Naive thymus-derived CD8-positive, alpha-beta T cell (primary cell): ENCODE results near the gene NEDD4. TPM values are rescaled to one million over a fixed set of nuclear protein-coding genes. Genes with fewer than 3 reads are reported as not detected.
"Not testable (repeated sequence)": the region's sequence is repeated elsewhere in the genome, so short reads cannot be mapped to it uniquely, and the experiment has no call there.

Experiments
- ATAC-seq, 2 donors: fragments of 150-1000 bp; cut with Tn5 transposase in 1 of 2; sonication (Bioruptor Pico), chemical (Tn5 transposase) in 1 of 2; 1 replicate in 1 of 2; 2 replicates in 1 of 2; pipeline ENCODE4 v1.10.0; 2021; ENCODE audit warnings: mild to moderate bottlenecking in 2 of 2, moderate library complexity in 2 of 2
- POLR2A ChIA-PET: fragments of 350-600 bp; sonication (Branson Sonifier 250); formaldehyde crosslinking; loops from one replicate; lab custom pipeline; 2021; ENCODE audit warnings: antibody characterized with exemption; lab: Charles Lee
- DNase-seq, 10 donors: peaks; one replicate each; pipeline versions ENCODE4 v3.0.0 to v3.0.0-alpha.2; 2020 to 2022
- H3K27ac Mint-ChIP-seq, 10 donors: one replicate each; pipeline ENCODE4 v1.8.0; 2020 to 2022; ENCODE audit warnings: mild to moderate bottlenecking in 10 of 10, mixed read lengths in 10 of 10, moderate library complexity in 4 of 10, inconsistent platforms in 1 of 10
- H3K27me3 Mint-ChIP-seq, 5 donors: one replicate each; pipeline ENCODE4 v1.8.0; 2021 to 2022; ENCODE audit warnings: mixed read lengths in 5 of 5
- H3K36me3 Mint-ChIP-seq, 3 donors: one replicate each; pipeline ENCODE4 v1.8.0; 2020 to 2022; ENCODE audit warnings: mixed read lengths in 3 of 3, mild to moderate bottlenecking in 2 of 3, inconsistent platforms in 1 of 3
- H3K4me1 Mint-ChIP-seq, 4 donors: one replicate each; pipeline ENCODE4 v1.8.0; 2021 to 2022; ENCODE audit warnings: mixed read lengths in 4 of 4
- H3K4me3 Mint-ChIP-seq, 10 donors: one replicate each; pipeline ENCODE4 v1.8.0; 2020 to 2022; ENCODE audit warnings: mild to moderate bottlenecking in 10 of 10, mixed read lengths in 10 of 10, moderate library complexity in 6 of 10, inconsistent platforms in 1 of 10
- H3K9me3 Mint-ChIP-seq, 9 donors: one replicate each; pipeline ENCODE4 v1.8.0; 2020 to 2022; ENCODE audit warnings: mixed read lengths in 9 of 9, mild to moderate bottlenecking in 3 of 9, inconsistent platforms in 1 of 9, moderate library complexity in 1 of 9
- polyA plus RNA-seq, 3 donors: library from polyadenylated mRNA; unstranded; fragments of 300-500 nt; fragmentation: Illumina TruSeq; gene quantifications; one replicate each; pipeline ENCODE4 v1.2.3, GENCODE V29; 2021
- total RNA-seq, 8 experiments: library from RNA in 2 of 8; stranded (reverse) in 2 of 8; gene quantifications; one replicate each; pipeline ENCODE4 v1.2.3 and lab custom pipeline; 2021 to 2026

Gene NEDD4
- total and polyA plus RNA-seq, 5 experiments from 2014 or later, result 2.3 to 4.6 (median 3.7) TPM

DNA sequence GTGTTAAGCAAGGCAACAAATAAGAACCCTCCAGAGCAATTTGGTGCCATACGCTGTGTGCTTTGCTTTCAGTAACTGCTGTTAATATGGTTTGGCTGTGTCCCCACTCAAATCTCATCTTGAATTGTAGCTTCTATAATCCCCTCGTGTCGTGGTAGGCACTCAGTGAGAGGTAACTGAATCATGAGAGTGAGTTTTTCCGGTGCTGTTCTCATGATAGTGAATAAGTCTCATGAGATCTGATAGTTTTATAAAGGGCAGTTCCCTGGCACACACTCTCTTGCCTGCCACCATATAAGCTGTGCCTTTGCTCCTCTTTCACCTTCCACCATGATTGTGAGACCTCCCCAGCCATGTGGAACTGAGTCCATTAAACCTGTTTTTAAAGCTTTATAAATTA, 125.1 kb downstream of the NEDD4 start:
- H3K36me3 Mint-ChIP-seq, H3K9me3 Mint-ChIP-seq, ATAC-seq, H3K27ac Mint-ChIP-seq, H3K27me3 Mint-ChIP-seq, DNase-seq, H3K4me3 Mint-ChIP-seq, H3K4me1 Mint-ChIP-seq, POLR2A ChIA-PET: not testable (repeated sequence)

DNA sequence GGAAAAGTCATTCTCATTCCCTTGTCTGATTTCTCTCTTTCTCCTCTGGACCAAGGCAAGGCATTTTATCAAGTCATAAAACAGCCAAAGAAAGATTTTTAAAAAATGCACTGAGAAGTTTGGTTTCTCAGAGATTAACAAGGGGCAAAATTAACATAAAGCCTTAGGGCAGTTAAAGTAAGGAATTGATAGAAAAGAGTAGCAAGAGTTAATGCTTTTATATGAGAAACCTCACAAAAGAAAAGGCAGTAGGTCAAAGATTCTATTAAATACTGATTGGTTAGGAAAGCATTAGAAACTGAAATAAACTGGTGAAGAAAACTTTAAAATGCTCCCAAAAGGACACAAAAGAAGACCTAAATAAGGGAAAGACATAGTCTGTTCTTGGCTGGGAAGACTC, 129.5 kb downstream of the NEDD4 start:
- POLR2A ChIA-PET, result no interaction called here
- no peaks in the 10 kb centered on the region for H3K27me3 Mint-ChIP-seq
- no peak for ATAC-seq

DNA sequence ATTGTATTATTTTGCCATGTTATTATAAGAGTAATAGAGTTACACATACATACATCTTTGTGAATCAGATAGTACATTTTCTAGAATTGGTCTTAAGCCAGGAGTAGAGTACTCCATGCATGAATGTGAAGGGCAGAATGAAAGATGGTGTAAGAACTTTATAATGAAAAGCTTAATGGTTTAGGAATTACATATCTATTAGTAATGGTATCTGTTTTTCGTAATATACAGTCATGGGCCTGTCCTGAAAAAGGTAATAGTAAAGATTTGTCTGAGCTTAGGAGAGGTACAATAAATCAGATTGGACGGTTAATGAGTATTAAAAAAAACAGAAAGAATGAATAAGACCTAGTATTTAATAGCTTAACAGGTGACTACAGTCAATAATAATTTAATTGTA, 132.3 kb downstream of the NEDD4 start:
- H3K4me3 Mint-ChIP-seq, result no peak overlapping the region
- POLR2A ChIA-PET, result interaction anchor here (0.7 kb wide), 1 partner anchor 348 kb away, joined by 3 read pairs; no protein-coding TSS in a partner anchor
- ATAC-seq (no peak), DNase-seq (no peak)
- no peak overlapping the region for H3K27ac Mint-ChIP-seq
- no peaks in the 10 kb centered on the region for H3K27me3 Mint-ChIP-seq
- H3K4me1 Mint-ChIP-seq, result no peaks in the 10 kb centered on the region
- H3K36me3 Mint-ChIP-seq, result peaks cover 8 to 18% (median 10%) of the 10 kb centered on the region in 3 donors
- H3K9me3 Mint-ChIP-seq, result no peaks in the 10 kb centered on the region

More for the DNA sequence above, 129.5 kb downstream of the NEDD4 start:
- no peaks in the 10 kb centered on the region for H3K9me3 Mint-ChIP-seq
- no peak for DNase-seq
- no peak overlapping the region for H3K4me3 Mint-ChIP-seq
- H3K4me1 Mint-ChIP-seq, result no peaks in the 10 kb centered on the region
- no peak overlapping the region for H3K27ac Mint-ChIP-seq
- H3K36me3 Mint-ChIP-seq, result peaks cover 1 to 13% (median 4%) of the 10 kb centered on the region in 3 donors

- H3K27me3 Mint-ChIP-seq, result no peaks in the 10 kb centered on the region
- POLR2A ChIA-PET, result interaction anchor here (0.7 kb wide), 1 partner anchor 349 kb away, joined by 3 read pairs; no protein-coding TSS in a partner anchor
- no peaks in the 10 kb centered on the region for H3K9me3 Mint-ChIP-seq
- H3K4me1 Mint-ChIP-seq, result no peaks in the 10 kb centered on the region
- no peak overlapping the region for H3K27ac Mint-ChIP-seq
- ATAC-seq (no peak), DNase-seq (no peak)
- peaks cover 8 to 18% (median 10%) of the 10 kb centered on the region in 3 donors for H3K36me3 Mint-ChIP-seq
- no peak overlapping the region for H3K4me3 Mint-ChIP-seq
These were observed 132.9 kb downstream of the NEDD4 start for GRCh38 chr15:55860468-55860867.

DNA sequence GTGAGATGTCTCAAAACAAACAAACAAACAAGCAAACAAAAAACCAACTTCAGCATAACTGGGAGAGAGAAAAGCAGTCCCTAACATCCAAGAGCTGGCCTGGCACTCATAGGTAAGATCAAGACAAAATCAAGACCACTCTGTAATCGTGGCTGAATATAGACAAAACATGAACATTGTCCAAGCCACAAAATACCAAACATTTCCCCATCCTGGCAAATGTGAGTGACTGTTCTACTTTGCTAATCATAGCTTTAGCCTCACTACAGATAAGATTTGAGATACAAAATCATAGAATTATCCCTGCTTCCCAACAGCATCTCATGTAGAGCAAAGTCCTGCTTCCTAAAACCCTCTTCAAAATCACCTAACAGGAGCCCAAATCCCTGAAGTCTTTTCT, 133.7 kb downstream of the NEDD4 start:
- H3K27me3 Mint-ChIP-seq, result no peaks in the 10 kb centered on the region
- POLR2A ChIA-PET, result no interaction called here
- DNase-seq, result no peak
- peaks cover 8 to 18% (median 10%) of the 10 kb centered on the region in 3 donors for H3K36me3 Mint-ChIP-seq
- no peaks in the 10 kb centered on the region for H3K9me3 Mint-ChIP-seq
- ATAC-seq, result no peak
- H3K27ac Mint-ChIP-seq, result no peak overlapping the region
- no peaks in the 10 kb centered on the region for H3K4me1 Mint-ChIP-seq
- H3K4me3 Mint-ChIP-seq, result no peak overlapping the region

GRCh38 chr15:55858661-55859060, 134.8 kb downstream of the NEDD4 start:
- H3K27me3 Mint-ChIP-seq, result no peaks in the 10 kb centered on the region
- POLR2A ChIA-PET, result no interaction called here
- H3K27ac Mint-ChIP-seq, result no peak overlapping the region
- peaks cover 8 to 18% (median 10%) of the 10 kb centered on the region in 3 donors for H3K36me3 Mint-ChIP-seq
- no peak for DNase-seq
- H3K4me3 Mint-ChIP-seq, result no peak overlapping the region
- no peaks in the 10 kb centered on the region for H3K9me3 Mint-ChIP-seq
- H3K4me1 Mint-ChIP-seq, result no peaks in the 10 kb centered on the region
- ATAC-seq, result no peak

- no peaks in the 10 kb centered on the region for H3K4me1 Mint-ChIP-seq
- ATAC-seq (no peak), DNase-seq (no peak)
- H3K27me3 Mint-ChIP-seq, result no peaks in the 10 kb centered on the region
- H3K27ac Mint-ChIP-seq, result no peak overlapping the region
- no peak overlapping the region for H3K4me3 Mint-ChIP-seq
- POLR2A ChIA-PET, result no interaction called here
- H3K36me3 Mint-ChIP-seq, result peaks cover 8 to 14% (median 13%) of the 10 kb centered on the region in 3 donors
- H3K9me3 Mint-ChIP-seq, result no peaks in the 10 kb centered on the region
These were observed 136.8 kb downstream of the NEDD4 start for GRCh38 chr15:55856506-55857164.

DNA sequence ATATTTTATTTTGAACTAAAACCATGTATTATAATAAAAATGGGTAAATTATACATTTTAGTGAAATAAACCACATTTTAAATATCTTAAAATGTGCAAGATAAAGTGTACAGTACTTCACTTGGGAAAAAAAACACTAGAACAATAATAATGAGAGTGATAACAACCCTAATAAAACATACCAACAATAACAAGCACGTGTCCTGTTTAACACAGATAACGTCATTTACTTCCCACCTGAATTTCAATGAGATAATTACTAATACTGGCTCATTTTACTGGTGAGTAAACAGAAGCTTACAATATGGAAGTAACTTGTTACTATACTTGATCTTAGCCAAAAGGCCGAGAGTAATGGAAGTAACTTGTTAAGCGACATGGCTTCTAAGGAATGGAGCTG, 140.3 kb downstream of the NEDD4 start:
- ATAC-seq, result no peak
- DNase-seq, result no peak
- no peak overlapping the region for H3K27ac Mint-ChIP-seq
- no peaks in the 10 kb centered on the region for H3K9me3 Mint-ChIP-seq
- H3K27me3 Mint-ChIP-seq, result no peaks in the 10 kb centered on the region
- H3K4me1 Mint-ChIP-seq, result no peaks in the 10 kb centered on the region
- H3K4me3 Mint-ChIP-seq, result no peak overlapping the region
- H3K36me3 Mint-ChIP-seq, result peaks cover 0 to 5% (median 0%) of the 10 kb centered on the region in 3 donors
- POLR2A ChIA-PET, result no interaction called here

DNA sequence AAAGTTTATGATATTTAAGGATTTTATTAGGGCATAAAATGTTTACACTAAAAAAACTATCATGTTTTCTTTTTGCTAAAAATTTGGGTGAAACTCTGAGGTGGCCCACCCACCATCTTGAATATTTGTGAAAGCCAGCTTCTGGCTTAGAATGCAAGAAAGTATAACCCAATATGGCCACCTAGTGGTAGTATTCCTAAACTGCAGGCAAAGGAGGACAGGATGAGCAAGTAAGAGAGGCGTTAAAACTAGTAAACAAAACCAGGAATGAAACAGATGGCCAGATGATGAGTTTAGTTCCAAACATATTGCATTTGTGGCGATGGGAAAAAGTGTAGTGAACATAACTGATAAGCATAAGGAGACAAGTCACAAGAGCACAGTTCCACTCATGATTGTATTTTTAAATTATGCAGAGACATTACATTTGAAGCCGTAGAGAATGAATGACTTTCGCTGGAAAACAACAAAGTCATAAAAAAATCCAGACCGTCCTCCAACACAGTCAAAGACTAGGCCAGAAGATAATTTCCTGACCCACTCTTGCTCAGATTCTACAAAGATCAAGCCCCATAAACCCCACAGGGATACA, 147.2 kb downstream of the NEDD4 start:
- peak in 8 of 10 donors; percentile 29 to 66 (median 60) for DNase-seq
- peaks cover 0 to 9% (median 5%) of the 10 kb centered on the region in 9 donors for H3K9me3 Mint-ChIP-seq
- POLR2A ChIA-PET, result no interaction called here
- H3K4me1 Mint-ChIP-seq, result peaks cover 0 to 2% (median under 1%) of the 10 kb centered on the region in 4 donors
- H3K4me3 Mint-ChIP-seq, result no peak overlapping the region
- peaks cover 7 to 13% (median 8%) of the 10 kb centered on the region in 3 donors for H3K36me3 Mint-ChIP-seq
- no peak overlapping the region for H3K27ac Mint-ChIP-seq
- no peaks in the 10 kb centered on the region for H3K27me3 Mint-ChIP-seq
- peak in 1 of 2 donors; percentile 55 for ATAC-seq

DNA sequence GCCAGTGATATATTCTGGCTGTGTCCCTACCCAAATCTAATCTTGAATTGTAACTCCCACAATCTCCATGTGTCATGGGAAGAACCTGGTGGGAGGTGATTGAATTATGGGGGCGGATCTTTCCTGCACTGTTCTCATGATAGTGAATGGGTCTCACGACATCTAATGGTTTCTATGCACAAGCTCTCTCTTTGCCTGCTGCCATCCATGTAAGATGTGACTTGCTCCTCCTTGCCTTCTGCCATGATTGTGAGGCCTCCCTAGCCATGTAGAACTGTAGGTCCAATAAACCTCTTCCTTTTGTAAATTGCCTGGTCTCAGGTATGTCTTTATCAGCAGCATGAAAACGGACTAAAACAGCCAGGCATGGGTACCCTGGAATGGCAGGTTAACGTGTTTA, 150.5 kb downstream of the NEDD4 start:
- ATAC-seq, POLR2A ChIA-PET, DNase-seq, H3K4me1 Mint-ChIP-seq, H3K4me3 Mint-ChIP-seq, H3K27ac Mint-ChIP-seq, H3K9me3 Mint-ChIP-seq, H3K27me3 Mint-ChIP-seq: not testable (repeated sequence)
- H3K36me3 Mint-ChIP-seq, result peaks cover 8 to 14% (median 11%) of the 10 kb centered on the region in 3 donors

DNA sequence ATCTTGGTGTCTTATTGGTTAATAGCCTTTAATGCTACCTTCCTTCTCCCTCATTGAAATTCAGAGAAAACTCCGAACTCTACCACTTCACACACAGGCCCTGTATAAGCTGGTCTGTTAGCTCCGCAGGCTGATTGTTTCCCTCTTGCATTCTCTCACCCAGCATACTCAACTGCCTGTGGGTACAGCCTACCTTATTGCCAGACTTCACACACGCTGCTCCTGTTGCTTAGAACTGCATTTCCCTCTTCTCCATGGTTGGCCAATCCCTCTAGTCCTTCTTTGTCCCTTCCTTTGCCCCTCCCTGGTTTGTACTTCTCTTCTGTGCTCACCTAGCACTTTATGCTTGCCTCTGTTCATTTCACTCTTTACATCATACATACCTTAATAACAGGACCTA, 157.5 kb downstream of the NEDD4 start:
- Mint-ChIP-seq H3K36me3 (peaks cover 0 to 6% (median 2%) of the 10 kb centered on the region in 3 donors), H3K27ac (no peak overlapping the region), H3K4me1 (no peaks in the 10 kb centered on the region), H3K9me3 (no peaks in the 10 kb centered on the region), H3K4me3 (no peak overlapping the region), H3K27me3 (no peaks in the 10 kb centered on the region)
- DNase-seq (no peak), ATAC-seq (no peak)
- POLR2A ChIA-PET, result no interaction called here

DNA sequence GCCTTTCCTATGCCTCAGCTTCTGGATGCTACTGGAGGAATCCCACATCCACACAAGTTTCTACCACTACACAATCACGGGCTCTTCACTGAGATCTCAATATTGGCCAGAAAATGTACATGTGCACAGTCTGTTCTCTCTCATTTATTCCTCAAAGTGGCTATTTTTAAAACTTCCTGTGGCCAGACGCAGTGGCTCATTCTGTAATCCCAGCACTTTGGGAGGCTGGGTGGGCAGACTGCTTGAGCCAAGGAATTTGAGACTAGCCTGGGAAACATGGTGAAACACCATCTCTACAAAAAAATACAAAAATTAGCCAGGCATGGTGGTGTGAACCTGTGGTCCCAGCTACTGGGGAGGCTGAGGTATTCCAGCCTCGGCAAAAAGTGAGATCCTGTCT, 159.1 kb downstream of the NEDD4 start:
- no peak overlapping the region for H3K4me3 Mint-ChIP-seq
- no peak for ATAC-seq
- peaks cover 0 to 6% (median 2%) of the 10 kb centered on the region in 3 donors for H3K36me3 Mint-ChIP-seq
- no peaks in the 10 kb centered on the region for H3K9me3 Mint-ChIP-seq
- no peaks in the 10 kb centered on the region for H3K27me3 Mint-ChIP-seq
- POLR2A ChIA-PET, result no interaction called here
- no peak for DNase-seq
- peaks cover 0 to 10% (median 7%) of the 10 kb centered on the region in 4 donors for H3K4me1 Mint-ChIP-seq
- no peak overlapping the region for H3K27ac Mint-ChIP-seq

- no peaks in the 10 kb centered on the region for H3K27me3 Mint-ChIP-seq
- no peaks in the 10 kb centered on the region for H3K9me3 Mint-ChIP-seq
- no peak for ATAC-seq
- peaks cover 0 to 6% (median 2%) of the 10 kb centered on the region in 3 donors for H3K36me3 Mint-ChIP-seq
- H3K4me3 Mint-ChIP-seq, result no peak overlapping the region
- no peak for DNase-seq
- H3K4me1 Mint-ChIP-seq, result peaks cover 0 to 10% (median 7%) of the 10 kb centered on the region in 4 donors
- H3K27ac Mint-ChIP-seq, result peak overlapping the region in 3 of 10 donors; percentile 28 to 33 (median 30)
- POLR2A ChIA-PET, result no interaction called here
These were observed 163.6 kb downstream of the NEDD4 start for GRCh38 chr15:55829826-55830225.
